CD4-positive, alpha-beta T cell treated with Interleukin-15 for 4 hours (primary cell): Measurements from ENCODE around the gene RTL10.

ENCODE experiments used
- DNase-seq: peaks from one replicate; pipeline ENCODE4 v3.0.0-alpha.2; 2020; ENCODE audit warnings: low spot score

RTL10 gene

GRCh38 chr22:19808873-19809478 lies 45.7 kb downstream of the RTL10 start:
- no peak for DNase-seq

GRCh38 chr22:19807914-19808872 lies 46.5 kb downstream of the RTL10 start:
- no peak for DNase-seq

- DNase-seq = no peak
Observed at GRCh38 chr22:19807161-19807913, 47.3 kb downstream of the RTL10 start.

DNA sequence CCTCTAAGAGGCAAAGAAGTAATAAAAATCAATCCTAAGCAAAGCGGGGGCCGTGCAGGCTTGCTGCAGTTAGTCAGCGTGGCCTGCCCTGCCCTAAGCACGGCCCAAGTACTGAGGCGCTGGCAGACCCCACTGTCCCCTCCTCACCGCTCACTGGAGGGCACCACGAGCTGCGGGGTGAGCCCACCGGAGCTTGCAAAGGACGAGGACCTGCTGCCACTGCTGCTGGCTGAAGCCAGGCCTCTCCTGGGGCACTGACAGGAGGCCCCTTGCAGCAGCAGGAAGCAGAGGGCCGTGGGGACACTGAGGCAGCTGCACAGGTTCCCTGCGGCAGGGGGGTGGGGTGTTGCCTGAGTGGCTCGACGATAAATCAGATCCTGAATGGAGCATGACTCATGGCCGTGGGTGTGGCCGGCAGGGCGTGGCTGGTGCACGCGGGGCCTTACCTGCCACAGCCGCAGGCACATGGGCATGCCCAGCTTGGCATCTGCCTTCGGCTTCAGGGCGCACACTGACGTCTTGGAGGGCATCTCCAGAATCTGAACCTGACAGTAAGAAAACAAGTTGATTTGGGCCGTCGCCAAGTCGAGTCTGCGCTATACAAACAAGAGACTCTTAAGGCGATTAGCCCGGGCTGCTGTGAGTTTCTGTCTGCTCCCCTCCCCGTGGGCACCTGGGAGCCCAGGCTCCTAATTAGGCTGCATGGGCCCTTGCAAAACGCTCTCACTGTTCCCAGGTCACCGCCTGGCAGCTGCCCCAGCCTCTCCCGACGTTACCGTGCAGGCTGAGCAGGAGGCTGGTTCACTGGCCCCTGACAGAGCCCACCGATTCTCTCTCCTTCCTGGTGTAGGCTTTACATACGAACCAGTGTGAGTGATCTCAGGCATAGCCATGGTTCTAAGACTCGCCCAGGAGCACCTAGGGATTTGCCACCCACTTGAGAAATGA lies 48.2 kb downstream of the RTL10 start:
- DNase-seq = no peak

GRCh38 chr22:19805821-19806212 lies 48.9 kb downstream of the RTL10 start:
- DNase-seq = no peak
